Activated naive CD4-positive, alpha-beta T cell treated with anti-CD3 and anti-CD28 coated beads for 36 hours (primary cell): ENCODE data around the gene OASL. TPM values are rescaled to one million over a fixed set of nuclear protein-coding genes. Genes with fewer than 3 reads are reported as not detected.
"Not testable (repeated sequence)": the region's sequence is repeated elsewhere in the genome, so short reads cannot be mapped to it uniquely, and the experiment has no call there.

Source experiments
- CTCF ChIA-PET: fragments of 350-600 bp; sonication (Branson Sonifier 250); formaldehyde crosslinking; loops from one replicate; lab custom pipeline; 2021; ENCODE audit warnings: antibody characterized with exemption; lab: Charles Lee
- DNase-seq: peaks from one replicate; pipeline ENCODE4 v3.0.0-alpha.2; 2020
- H3K27ac Mint-ChIP-seq: one replicate; pipeline ENCODE4 v1.8.0; 2021; ENCODE audit warnings: mild to moderate bottlenecking, mixed read lengths
- H3K27me3 Mint-ChIP-seq: one replicate; pipeline ENCODE4 v1.8.0; 2021; ENCODE audit warnings: low read depth, mixed read lengths
- H3K36me3 Mint-ChIP-seq: one replicate; pipeline ENCODE4 v1.8.0; 2021; ENCODE audit warnings: low read depth, mixed read lengths
- H3K4me1 Mint-ChIP-seq: one replicate; pipeline ENCODE4 v1.8.0; 2021; ENCODE audit warnings: low read depth, mixed read lengths
- H3K4me3 Mint-ChIP-seq: one replicate; pipeline ENCODE4 v1.8.0; 2021; ENCODE audit warnings: mild to moderate bottlenecking, moderate library complexity, mixed read lengths
- H3K9me3 Mint-ChIP-seq: one replicate; pipeline ENCODE4 v1.8.0; 2021; ENCODE audit warnings: mixed read lengths
- intact Hi-C: fragments of 100-400 bp; cut with micrococcal nuclease; formaldehyde crosslinking; loops from one replicate; pipeline ENCODE4 v1.15.1; 2023
- total RNA-seq, 2 experiments: library from RNA; stranded (reverse); gene quantifications; one replicate each; pipeline ENCODE4 v1.2.3, GENCODE V29; 2021

Gene OASL
- total RNA-seq, 2 experiments from 2014 or later = 12.4 to 13.4 TPM

GRCh38 chr12:121072147-121072546 is 33.1 kb upstream of the OASL start:
- H3K27ac Mint-ChIP-seq = no peak overlapping the region
- H3K36me3 Mint-ChIP-seq = no peaks in the 10 kb centered on the region
- intact Hi-C loops = no loop called here
- no peaks in the 10 kb centered on the region for H3K4me1 Mint-ChIP-seq
- H3K9me3 Mint-ChIP-seq = peaks cover 8% of the 10 kb centered on the region
- H3K27me3 Mint-ChIP-seq = no peaks in the 10 kb centered on the region
- DNase-seq = no peak
- CTCF ChIA-PET = interaction anchor here (0.6 to 1.0 kb wide), 2 partner anchors 113 to 171 kb away, joined by 3 read pairs; no protein-coding TSS in a partner anchor
- H3K4me3 Mint-ChIP-seq = no peak overlapping the region

- CTCF ChIA-PET = no interaction called here
- Mint-ChIP-seq H3K36me3 (no peaks in the 10 kb centered on the region), H3K9me3 (peaks cover 6% of the 10 kb centered on the region), H3K27ac (no peak overlapping the region), H3K4me3 (no peak overlapping the region), H3K27me3 (no peaks in the 10 kb centered on the region), H3K4me1 (peaks cover 9% of the 10 kb centered on the region)
- no peak for DNase-seq
- intact Hi-C loops = no loop called here
These were observed 30.2 kb upstream of the OASL start for GRCh38 chr12:121069206-121069605.

- Mint-ChIP-seq H3K36me3 (no peaks in the 10 kb centered on the region), H3K4me1 (peaks cover 12% of the 10 kb centered on the region), H3K4me3 (no peak overlapping the region), H3K27ac (peak overlapping the region; percentile 24), H3K27me3 (no peaks in the 10 kb centered on the region), H3K9me3 (no peaks in the 10 kb centered on the region)
- intact Hi-C loops = no loop called here
- CTCF ChIA-PET = interaction anchor here (0.7 to 1.6 kb wide), 3 partner anchors 28 to 108 kb away, joined by 3 to 6 read pairs (median 3); no protein-coding TSS in a partner anchor
- DNase-seq = no peak
These were observed 26.3 kb upstream of the OASL start for GRCh38 chr12:121065345-121065744.

- not testable (repeated sequence) for H3K27me3 Mint-ChIP-seq
These were observed 25.5 kb upstream of the OASL start for GRCh38 chr12:121064586-121064985.

GRCh38 chr12:121064116-121064515 is 25.1 kb upstream of the OASL start:
- Mint-ChIP-seq H3K36me3 (no peaks in the 10 kb centered on the region), H3K9me3 (no peaks in the 10 kb centered on the region), H3K27ac (no peak overlapping the region), H3K27me3 (no peaks in the 10 kb centered on the region), H3K4me3 (no peak overlapping the region), H3K4me1 (peaks cover 19% of the 10 kb centered on the region)
- DNase-seq = no peak
- CTCF ChIA-PET = interaction anchor here (0.7 kb wide), 1 partner anchor 21 kb away, joined by 7 read pairs; no protein-coding TSS in a partner anchor
- intact Hi-C loops = loop anchor here (5.0 kb wide), 2 partner anchors 378 to 482 kb away; partner anchors contain the start of gene POP5

More at GRCh38 chr12:121064586-121064985, 25.5 kb upstream of the OASL start:
- H3K9me3 Mint-ChIP-seq, H3K36me3 Mint-ChIP-seq, H3K27ac Mint-ChIP-seq, DNase-seq, H3K4me3 Mint-ChIP-seq: not testable (repeated sequence)
- CTCF ChIA-PET = interaction anchor here (0.7 to 1.6 kb wide), 5 partner anchors 20 to 232 kb away, joined by 3 to 7 read pairs (median 3); no protein-coding TSS in a partner anchor
- intact Hi-C loops = loop anchor here (5.0 kb wide), 2 partner anchors 378 to 482 kb away; partner anchors contain the start of gene POP5
- peaks cover 17% of the 10 kb centered on the region for H3K4me1 Mint-ChIP-seq

GRCh38 chr12:121062391-121063045 is 23.5 kb upstream of the OASL start:
- CTCF ChIA-PET = interaction anchor here (1.1 to 4.6 kb wide), 5 partner anchors 37 to 177 kb away, joined by 3 to 31 read pairs (median 5); no protein-coding TSS in a partner anchor
- Mint-ChIP-seq H3K9me3 (no peaks in the 10 kb centered on the region), H3K4me3 (no peak overlapping the region), H3K4me1 (peaks cover 19% of the 10 kb centered on the region), H3K27me3 (no peaks in the 10 kb centered on the region), H3K27ac (no peak overlapping the region), H3K36me3 (no peaks in the 10 kb centered on the region)
- no peak for DNase-seq
- intact Hi-C loops = loop anchor here (5.0 kb wide), 2 partner anchors 380 to 480 kb away; partner anchors contain the start of gene POP5

GRCh38 chr12:121061831-121062230 is 22.8 kb upstream of the OASL start:
- Mint-ChIP-seq H3K4me3 (no peak overlapping the region), H3K36me3 (no peaks in the 10 kb centered on the region), H3K27me3 (no peaks in the 10 kb centered on the region), H3K9me3 (no peaks in the 10 kb centered on the region), H3K27ac (no peak overlapping the region), H3K4me1 (peaks cover 19% of the 10 kb centered on the region)
- CTCF ChIA-PET = interaction anchor here (0.6 to 4.6 kb wide), 14 partner anchors 9 to 392 kb away, joined by 3 to 31 read pairs (median 4); no protein-coding TSS in a partner anchor
- no peak for DNase-seq
- intact Hi-C loops = loop anchor here (2.0 to 5.0 kb wide), 3 partner anchors 169 to 480 kb away; partner anchors contain the start of gene POP5

- Mint-ChIP-seq H3K27me3 (no peaks in the 10 kb centered on the region), H3K4me3 (peak overlapping the region; percentile 64), H3K4me1 (peaks cover 16% of the 10 kb centered on the region), H3K27ac (peak overlapping the region; percentile 63), H3K36me3 (no peaks in the 10 kb centered on the region), H3K9me3 (no peaks in the 10 kb centered on the region)
- intact Hi-C loops = loop anchor here (1.0 to 5.0 kb wide), 10 partner anchors 21 to 478 kb away; partner anchors contain the start of genes C12orf43, OASL and POP5
- CTCF ChIA-PET = interaction anchor here (0.6 to 4.6 kb wide), 39 partner anchors 8 to 727 kb away, joined by 3 to 31 read pairs (median 4); partner anchors contain the start of genes C12orf43 and OASL
- DNase-seq = peak; percentile 66
These were observed 21.3 kb upstream of the OASL start for GRCh38 chr12:121060149-121061001.

GRCh38 chr12:121059031-121059898 is 20.2 kb upstream of the OASL start:
- Mint-ChIP-seq H3K4me1 (peaks cover 10% of the 10 kb centered on the region), H3K27me3 (no peaks in the 10 kb centered on the region), H3K36me3 (no peaks in the 10 kb centered on the region), H3K27ac (no peak overlapping the region), H3K4me3 (no peak overlapping the region), H3K9me3 (no peaks in the 10 kb centered on the region)
- intact Hi-C loops = no loop called here
- no peak for DNase-seq
- CTCF ChIA-PET = interaction anchor here (0.6 to 4.6 kb wide), 32 partner anchors 9 to 726 kb away, joined by 3 to 31 read pairs (median 5); partner anchors contain the start of genes C12orf43 and OASL

- Mint-ChIP-seq H3K27me3 (no peaks in the 10 kb centered on the region), H3K36me3 (no peaks in the 10 kb centered on the region), H3K27ac (no peak overlapping the region), H3K9me3 (no peaks in the 10 kb centered on the region), H3K4me3 (no peak overlapping the region), H3K4me1 (peaks cover 10% of the 10 kb centered on the region)
- DNase-seq = no peak
- intact Hi-C loops = no loop called here
- CTCF ChIA-PET = interaction anchor here (0.5 to 1.7 kb wide), 2 partner anchors 39 to 229 kb away, joined by 3 to 7 read pairs; no protein-coding TSS in a partner anchor
These were observed 18.7 kb upstream of the OASL start for GRCh38 chr12:121057794-121058193.

- H3K9me3 Mint-ChIP-seq = no peaks in the 10 kb centered on the region
- CTCF ChIA-PET = no interaction called here
- H3K4me1 Mint-ChIP-seq = no peaks in the 10 kb centered on the region
- no peak overlapping the region for H3K4me3 Mint-ChIP-seq
- DNase-seq = no peak
- peaks cover 1% of the 10 kb centered on the region for H3K27me3 Mint-ChIP-seq
- no peaks in the 10 kb centered on the region for H3K36me3 Mint-ChIP-seq
- intact Hi-C loops = no loop called here
- no peak overlapping the region for H3K27ac Mint-ChIP-seq
These were observed 14.7 kb upstream of the OASL start for GRCh38 chr12:121053706-121054105.
